Glomerular visceral epithelial cell (primary cell): Measurements from ENCODE around the gene KCTD4.

Experiments
- DNase-seq: peaks from one replicate; pipeline ENCODE4 v3.0.0-alpha.2; 2016; ENCODE audit errors: extremely low spot score

The KCTD4 gene

GRCh38 chr13:45178349-45179162 is 22.3 kb downstream of the KCTD4 start:
- peak; percentile 95 for DNase-seq

- DNase-seq, result no peak
Observed at GRCh38 chr13:45174478-45174877, 26.4 kb downstream of the KCTD4 start.

GRCh38 chr13:45168555-45168930 is 32.3 kb downstream of the KCTD4 start:
- DNase-seq, result no peak

- DNase-seq, result peak; percentile 68
Observed at GRCh38 chr13:45167611-45168554, 33.0 kb downstream of the KCTD4 start.

- no peak for DNase-seq
Observed at GRCh38 chr13:45166858-45167257, 34.0 kb downstream of the KCTD4 start.

GRCh38 chr13:45162821-45163220 is 38.0 kb downstream of the KCTD4 start:
- DNase-seq, result peak; percentile 78

- no peak for DNase-seq
Observed at GRCh38 chr13:45162194-45162593, 38.7 kb downstream of the KCTD4 start.

GRCh38 chr13:45156565-45157361 is 44.1 kb downstream of the KCTD4 start:
- DNase-seq, result no peak

GRCh38 chr13:45149964-45150363 is 50.9 kb downstream of the KCTD4 start:
- DNase-seq, result no peak

- no peak for DNase-seq
Observed at GRCh38 chr13:45143346-45143751, 57.5 kb downstream of the KCTD4 start.
